Measurements from ENCODE around the gene IRAK3.
A peak's percentile ranks its signal among the peaks of the same experiment; 100 is the strongest.

IRAK3 gene

DNA sequence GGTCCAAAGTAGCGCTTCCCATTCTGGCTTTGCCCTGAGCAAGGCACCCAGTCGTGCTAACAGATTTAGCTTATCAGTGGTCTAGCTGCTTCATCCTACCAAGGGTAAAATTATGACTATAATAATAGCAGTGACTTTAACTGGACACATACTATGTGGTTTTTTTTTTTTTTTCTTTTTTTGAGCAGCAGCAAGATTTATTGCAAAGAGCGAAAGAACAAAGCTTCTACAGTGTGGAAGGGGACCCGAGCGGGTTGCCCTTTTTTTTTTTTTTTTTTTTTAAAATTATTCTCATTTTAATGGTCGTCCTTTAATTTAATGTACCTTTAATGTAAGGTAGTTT is 113.8 kb downstream of the IRAK3 start:
- POLR2A ChIA-PET, result interaction anchor here (0.5 to 1.0 kb wide), 6 partner anchors 11 to 746 kb away, joined by 3 to 9 read pairs (median 6); no protein-coding TSS in a partner anchor
- no peak for DNase-seq (ENCODE audit: extremely low spot score)
- CTCF ChIA-PET, result interaction anchor here (0.7 to 2.1 kb wide), 12 partner anchors 9 to 393 kb away, joined by 3 to 5 read pairs (median 3); no protein-coding TSS in a partner anchor
- TF ChIP-seq, protein P1, sequence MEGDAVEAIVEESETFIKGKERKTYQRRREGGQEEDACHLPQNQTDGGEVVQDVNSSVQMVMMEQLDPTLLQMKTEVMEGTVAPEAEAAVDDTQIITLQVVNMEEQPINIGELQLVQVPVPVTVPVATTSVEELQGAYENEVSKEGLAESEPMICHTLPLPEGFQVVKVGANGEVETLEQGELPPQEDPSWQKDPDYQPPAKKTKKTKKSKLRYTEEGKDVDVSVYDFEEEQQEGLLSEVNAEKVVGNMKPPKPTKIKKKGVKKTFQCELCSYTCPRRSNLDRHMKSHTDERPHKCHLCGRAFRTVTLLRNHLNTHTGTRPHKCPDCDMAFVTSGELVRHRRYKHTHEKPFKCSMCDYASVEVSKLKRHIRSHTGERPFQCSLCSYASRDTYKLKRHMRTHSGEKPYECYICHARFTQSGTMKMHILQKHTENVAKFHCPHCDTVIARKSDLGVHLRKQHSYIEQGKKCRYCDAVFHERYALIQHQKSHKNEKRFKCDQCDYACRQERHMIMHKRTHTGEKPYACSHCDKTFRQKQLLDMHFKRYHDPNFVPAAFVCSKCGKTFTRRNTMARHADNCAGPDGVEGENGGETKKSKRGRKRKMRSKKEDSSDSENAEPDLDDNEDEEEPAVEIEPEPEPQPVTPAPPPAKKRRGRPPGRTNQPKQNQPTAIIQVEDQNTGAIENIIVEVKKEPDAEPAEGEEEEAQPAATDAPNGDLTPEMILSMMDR (IDR thresholded peaks at IDR 0.05; ENCODE audit: control extremely low read depth, extremely low read depth, low read depth, missing control alignments), result no peak

DNA sequence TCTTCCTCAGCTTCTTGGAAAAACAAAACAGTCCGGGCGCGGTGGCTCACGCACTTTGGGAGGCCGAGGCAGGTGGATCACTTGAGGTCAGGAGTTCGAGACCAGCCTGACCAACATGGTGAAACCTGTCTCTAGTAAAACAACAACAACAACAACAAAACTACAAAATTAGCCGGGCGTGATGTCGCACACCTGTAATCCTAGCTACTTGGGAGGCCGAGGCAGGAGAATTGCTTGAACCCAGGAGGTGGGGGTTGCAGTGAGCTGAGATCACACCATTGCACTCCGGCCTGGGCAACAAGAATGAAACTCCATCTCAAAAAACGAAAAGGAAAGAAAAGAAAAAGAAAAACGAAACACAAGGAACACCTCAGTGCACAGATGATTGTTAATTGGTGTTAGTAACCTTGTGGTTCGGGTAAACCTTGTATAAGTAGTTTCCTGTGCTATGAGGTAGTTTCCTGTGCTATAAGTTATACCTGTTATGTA is 114.3 kb downstream of the IRAK3 start:
- POLR2A ChIA-PET, result interaction anchor here (0.5 kb wide), 1 partner anchor 248 kb away, joined by 3 read pairs; no protein-coding TSS in a partner anchor
- peak; percentile 47 for DNase-seq (ENCODE audit: extremely low spot score)
- CTCF ChIA-PET, result interaction anchor here (1.0 to 1.6 kb wide), 7 partner anchors 9 to 390 kb away, joined by 3 read pairs; no protein-coding TSS in a partner anchor

Measured in GM10248 (cell line).